Activated CD4-positive, CD25-positive, alpha-beta regulatory T cell treated with anti-CD3 and anti-CD28 coated beads, Interleukin-2, amount 50 U/mL, for 24 hours (primary cell): ENCODE results near the gene SPRR1A.
"Not testable (repeated sequence)": the region's sequence is repeated elsewhere in the genome, so short reads cannot be mapped to it uniquely, and the experiment has no call there.

Experiments
- ATAC-seq, 2 donors: fragments of 150-1000 bp; cut with Tn5 transposase; one replicate each; pipeline ENCODE4 v1.10.0; 2021; ENCODE audit warnings: mild to moderate bottlenecking in 1 of 2, moderate library complexity in 1 of 2

The SPRR1A gene

DNA sequence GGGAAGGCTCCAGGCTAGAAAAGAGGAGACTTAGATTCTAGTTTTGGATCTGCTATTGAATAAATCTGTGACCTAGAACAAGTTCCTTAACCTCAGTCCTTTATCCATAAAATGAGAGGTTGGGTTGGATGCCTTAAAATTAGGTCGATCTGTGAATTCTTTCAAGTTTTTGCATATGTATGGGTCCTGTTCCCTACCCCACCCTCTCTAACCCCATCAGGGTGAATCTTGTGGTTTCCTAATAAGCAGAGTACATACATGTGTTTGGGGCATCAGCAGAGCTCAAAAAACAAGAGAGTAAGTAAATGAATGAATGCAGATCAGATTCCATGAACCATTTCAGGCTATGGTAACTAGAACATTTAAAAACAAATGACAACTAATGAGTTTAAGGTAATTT lies 7.2 kb upstream of the SPRR1A start:
- ATAC-seq: no peak

DNA sequence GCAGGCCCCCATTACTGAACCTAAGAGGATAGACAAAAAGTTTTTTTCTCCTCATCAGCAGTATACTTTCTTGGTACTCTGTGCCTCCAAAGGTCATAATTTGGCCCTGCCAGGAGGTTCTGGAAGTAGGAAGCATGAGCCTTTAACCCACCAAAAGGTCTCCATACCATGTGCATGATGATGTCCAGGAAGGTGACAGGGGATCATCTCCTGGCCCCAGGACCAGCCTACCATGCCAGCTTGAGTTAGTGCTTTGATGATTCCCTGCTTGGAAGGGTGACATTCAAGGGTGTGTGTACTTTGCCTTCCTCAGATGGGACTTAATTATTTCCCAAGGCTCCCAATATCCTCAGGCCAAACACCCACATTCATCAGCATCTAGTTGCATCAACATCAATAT lies 6.3 kb upstream of the SPRR1A start:
- ATAC-seq: no peak

DNA sequence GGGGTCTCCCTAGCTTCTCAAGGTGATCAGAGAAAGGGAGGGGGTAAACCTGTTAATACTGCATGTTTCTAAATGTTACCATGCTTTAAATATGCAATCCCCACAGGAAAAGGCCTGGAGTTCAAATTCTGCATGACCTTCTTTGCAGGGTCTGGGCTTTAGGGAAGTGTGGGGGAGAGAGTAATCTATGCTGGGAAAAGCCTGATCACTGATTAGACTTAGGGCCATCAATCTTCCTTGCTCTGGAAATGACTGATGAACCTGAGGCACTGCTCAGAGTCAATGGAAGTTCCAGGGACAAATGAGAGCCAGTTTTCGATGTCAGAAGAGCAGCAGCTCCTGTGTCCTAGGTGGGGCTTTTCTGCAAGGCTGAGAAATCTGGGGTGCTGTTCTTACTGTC lies 3.2 kb upstream of the SPRR1A start:
- ATAC-seq: no peak

DNA sequence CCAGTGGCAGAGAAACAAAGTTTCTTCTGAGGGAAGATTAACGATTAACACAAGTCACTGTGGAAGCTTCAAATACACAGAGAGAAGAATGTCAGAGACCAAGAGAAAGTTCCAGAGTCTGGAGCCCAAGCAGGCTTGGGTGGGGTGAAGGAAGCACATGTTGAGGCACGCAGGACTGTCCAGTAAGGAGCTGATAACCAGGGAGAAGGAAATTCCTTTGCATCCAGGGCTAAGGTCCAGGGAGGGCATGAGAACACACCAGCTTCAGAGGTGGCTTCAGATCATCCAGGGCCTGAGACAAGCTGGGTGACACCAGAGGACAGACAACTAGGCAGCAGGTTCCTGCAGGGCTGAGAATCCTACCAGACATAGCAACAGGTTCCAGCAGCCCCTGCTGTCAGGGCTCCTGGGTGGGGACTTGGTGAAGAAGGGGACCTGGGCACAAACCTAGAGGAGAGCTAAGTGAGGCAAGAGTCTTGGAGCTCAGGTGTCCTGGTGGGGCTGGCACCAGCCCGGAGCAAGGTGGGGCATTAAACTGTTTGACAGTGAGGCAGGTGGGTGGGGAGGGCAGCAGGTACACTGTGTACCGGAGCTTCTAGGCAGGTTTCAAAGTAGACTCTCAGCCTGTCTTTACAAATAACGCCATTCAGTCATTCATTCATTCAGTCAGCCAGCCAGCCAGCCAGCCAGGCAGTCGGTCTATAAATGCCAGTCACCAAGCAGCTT lies 2.6 kb upstream of the SPRR1A start:
- no peak for ATAC-seq

DNA sequence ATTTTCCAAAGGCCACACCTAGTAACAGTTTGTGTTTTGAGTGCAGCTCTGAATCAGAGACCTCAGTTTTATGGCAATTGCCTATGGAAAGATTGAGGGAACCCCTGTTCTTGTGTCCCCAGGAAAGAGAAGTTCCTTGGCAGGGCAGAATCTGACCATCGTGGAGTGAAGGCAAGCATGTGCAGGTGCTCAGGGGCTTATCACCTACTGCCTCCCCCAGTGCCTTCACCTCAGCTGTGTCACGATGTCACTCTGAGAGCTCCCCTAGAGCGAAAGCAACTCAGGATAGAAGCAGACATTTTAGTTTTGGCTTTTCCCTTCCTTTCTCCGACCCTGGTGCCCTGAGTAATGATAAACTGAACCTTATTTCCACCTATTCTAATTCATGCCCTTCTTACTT lies 1.8 kb upstream of the SPRR1A start:
- ATAC-seq: no peak

DNA sequence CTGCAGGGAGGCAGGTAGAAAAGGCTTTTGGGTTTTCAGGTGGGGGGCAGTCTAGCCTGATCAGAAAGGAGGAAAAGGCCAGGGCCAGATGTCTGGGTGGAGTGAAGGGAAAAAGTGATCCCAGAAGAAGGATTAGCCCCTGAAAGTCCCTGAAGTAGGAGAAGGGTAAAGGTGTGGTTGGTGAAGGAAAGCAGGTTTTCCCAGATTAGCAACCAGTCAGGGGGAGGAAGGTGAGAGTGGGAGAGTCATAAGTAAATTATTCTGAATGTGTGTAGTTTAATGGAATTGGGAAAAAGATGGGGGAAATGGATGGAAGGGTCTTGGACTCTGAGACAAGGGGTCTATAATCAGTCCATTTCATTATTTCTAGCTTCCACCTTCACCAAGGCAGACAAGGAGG lies 647 bp upstream of the SPRR1A start:
- no peak for ATAC-seq

DNA sequence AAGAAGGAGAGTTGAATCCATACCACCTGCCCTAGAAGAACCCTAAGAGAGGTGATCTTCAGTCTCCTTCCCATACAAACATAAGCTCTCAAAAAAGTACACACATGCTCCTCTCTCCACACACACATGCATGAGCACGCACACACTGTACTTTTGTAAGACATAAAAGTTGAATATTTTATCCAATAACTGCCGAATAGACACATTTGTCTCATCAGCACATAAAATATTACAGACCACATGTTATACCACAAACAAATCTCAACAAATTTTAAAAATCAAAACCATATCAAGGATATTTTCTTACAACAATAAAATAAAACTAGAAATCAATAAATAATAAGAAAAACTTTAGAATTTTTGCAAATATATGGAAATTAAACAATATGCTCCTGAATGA lies 2.7 kb downstream of the SPRR1A start:
- ATAC-seq: no peak

DNA sequence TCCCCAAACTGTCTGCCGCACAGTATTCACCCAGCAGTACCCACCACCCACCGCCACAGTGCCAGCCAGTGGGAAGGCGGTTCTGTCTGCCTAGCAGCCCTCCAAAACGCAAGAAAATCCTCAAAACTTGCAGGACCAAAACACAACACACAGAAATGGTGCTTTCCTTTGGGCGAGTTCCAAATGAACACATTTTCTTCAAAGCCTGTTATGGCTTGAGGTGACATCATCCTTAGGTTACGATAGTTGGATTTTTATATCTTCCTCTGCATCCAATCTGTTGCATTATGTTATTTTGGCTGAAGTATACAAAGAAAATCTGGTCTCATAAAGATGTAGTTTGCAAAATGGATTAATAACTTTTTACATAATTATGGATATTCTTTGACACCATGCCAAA lies 9.3 kb downstream of the SPRR1A start:
- no peak for ATAC-seq

DNA sequence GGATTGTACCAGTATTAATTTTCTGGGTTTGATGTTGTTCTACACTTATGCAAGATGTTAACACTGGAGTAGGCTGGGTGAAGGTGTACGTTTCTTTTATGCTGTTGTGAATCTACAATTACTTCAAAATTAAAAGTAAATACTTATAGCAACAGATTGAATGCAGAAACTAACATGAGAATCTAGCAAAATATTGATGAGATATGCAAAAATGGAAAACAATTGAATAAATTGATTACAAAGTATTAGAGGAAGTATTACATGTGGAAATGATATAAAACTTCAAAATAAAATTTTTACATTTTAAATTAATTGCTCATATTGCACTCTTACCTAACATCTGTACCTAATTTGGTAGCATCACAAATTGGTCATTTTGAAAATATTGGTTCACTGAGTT lies 12.0 kb downstream of the SPRR1A start:
- ATAC-seq: no peak

DNA sequence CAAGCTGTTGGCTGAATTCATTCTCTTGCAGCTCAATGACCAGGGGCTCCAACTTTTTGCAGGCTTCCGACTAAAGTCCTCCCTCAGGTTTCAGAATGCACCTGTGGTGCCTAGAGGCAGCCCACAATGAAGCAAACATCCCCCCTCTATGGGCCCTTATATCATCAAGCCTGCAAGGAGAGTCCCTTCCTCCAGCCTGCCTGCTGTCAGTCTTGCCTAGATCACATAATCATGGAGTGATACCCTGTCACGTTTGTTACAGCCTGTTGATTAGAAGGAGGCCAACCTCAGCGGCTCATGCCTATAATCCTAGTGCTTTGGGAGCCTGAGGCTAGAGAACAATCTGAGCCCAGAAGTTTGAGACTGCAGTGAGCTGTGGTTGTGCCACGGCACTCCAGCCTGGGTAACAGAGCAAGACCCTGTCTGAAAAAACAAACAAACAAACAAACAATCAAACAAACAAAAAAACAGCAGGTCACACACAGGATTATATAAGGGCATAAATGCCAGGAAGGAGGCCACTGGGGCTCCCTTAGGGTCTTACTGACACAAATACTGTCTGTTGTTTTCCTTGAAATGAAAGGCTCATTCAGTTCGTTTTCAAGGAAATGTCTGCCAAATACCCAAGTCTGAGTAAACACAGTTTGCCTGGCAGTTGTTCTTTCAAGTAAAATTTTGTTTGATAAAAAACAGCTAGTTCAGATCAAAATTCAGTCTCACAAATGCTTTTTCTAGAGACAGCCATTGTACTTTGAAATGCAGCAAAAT lies 12.9 kb downstream of the SPRR1A start:
- ATAC-seq: no peak

DNA sequence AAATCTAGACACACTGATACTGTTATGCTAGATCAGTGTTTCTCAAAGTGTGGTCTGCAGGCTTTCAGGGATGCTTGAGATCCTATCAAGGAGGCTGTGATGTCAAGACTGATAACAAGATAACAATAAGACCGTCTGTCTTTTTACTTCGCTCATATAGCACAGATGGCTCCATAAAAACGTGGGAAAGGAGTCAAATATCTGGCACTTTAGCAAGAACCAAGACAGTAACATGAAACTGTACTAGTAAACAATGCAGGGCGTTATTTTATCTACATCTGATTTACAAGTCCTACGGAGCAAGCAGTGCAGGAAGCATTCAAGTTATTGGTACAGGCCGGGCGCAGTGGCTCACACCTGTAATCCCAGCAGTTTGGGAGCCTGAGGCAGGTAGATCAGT lies 14.0 kb downstream of the SPRR1A start:
- ATAC-seq: no peak

DNA sequence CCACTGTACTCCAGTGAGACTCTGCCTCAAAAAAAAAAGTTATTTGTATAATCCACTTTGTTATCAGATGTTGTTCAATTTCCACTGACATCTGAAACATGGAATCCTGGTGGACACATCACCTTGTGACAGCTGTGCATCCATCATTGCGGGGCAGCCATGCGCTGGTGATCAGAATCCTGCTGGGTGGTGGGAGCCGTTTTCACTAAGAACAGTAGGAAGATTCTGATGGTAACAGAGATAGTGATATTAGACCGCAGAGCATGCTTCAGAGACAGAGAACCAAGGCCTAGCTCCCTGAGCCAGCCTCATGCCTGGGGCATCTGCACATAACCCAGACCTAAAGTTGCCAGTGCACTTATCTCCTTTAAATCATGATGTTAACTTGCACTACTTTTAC lies 14.6 kb downstream of the SPRR1A start:
- ATAC-seq: no peak

DNA sequence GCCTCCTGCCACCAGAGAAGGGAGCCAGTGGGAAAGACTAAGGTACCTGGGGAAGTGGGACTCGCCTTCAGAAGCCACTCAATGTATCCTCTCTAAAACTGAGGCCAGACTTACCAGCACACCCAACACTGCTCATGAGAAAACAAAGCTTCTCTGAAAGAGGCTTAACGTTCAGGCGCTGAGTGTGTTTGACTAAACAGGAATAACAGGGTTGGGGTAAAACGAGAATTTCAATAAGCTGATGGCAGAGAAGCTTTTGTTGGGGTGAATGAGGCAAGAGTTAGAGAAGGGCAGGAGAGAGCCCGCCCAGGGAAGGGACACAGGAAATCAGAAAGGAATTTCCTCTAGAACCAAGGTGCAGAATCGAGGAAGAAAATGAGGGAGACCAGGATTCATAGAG lies 15.9 kb downstream of the SPRR1A start:
- no peak for ATAC-seq

DNA sequence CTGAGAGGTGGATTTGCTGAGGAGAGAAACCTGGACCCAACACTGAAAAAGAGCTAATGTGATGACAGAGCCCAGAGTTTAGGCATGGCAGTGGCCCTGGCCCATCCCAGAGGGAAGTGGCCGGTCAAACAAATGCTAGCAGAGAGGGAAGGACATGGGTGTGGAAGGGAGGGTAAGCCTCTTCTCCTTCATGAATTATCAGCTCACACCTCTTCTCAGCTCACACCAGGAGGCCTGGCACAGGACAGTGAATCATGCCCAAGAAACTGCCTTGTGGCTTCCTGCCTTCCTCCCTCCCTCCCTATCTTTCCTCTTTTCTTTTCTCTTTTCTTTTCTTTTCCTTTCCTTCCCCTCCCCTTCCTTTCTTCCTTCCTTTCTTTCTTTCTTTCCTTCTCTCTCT lies 16.4 kb downstream of the SPRR1A start:
- no peak for ATAC-seq

DNA sequence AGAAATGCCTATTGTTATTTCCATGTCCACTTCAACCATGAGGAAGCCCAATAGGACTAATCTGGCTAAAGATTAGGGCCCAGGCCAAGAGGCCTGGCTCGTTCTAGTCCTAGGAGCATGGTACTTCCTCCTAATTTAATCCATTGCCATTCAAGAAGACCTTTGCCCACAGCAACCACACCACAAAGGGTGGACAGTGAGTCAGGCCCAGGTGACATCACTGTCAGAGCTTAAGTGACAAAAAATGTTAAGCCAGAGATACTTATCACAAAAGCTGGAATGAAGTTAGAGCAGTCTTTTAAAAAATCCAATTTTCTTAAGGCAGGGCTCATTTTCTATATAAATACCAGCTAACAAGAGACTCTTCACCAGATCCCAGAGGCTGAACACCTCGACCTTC lies 17.5 kb downstream of the SPRR1A start, which contains the start of gene SPRR3:
Gene SPRR3 (plus strand): TSS at position 368 of the 400 bp plus-strand sequence. CDS start 1,272 bp downstream, outside the sequence.
- ATAC-seq: no peak

DNA sequence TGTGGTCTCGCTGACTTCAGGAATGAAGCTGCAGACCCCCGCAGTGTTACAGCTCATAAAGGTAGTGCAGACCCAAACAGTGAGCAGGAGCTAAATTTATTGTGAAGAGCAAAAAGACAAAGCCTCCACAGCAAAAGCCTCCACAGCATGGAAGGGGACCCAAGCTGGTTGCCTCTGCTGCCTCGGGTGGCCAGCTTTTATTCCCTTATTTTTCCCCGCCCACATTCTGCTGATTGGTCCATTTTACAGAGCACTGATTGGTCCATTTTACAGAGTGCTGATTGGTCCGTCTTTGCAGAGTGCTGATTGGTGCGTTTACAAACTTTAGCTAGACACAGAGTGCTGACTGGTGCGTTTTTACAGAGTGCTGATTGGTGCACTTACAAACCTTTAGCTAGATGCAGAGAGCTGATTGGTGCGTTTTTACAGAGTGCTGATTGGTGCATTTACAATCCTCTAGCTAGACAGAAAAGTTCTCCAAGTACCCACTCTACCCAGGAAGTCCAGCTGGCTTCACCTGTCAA lies 27.4 kb downstream of the SPRR1A start:
- ATAC-seq: not testable (repeated sequence)

DNA sequence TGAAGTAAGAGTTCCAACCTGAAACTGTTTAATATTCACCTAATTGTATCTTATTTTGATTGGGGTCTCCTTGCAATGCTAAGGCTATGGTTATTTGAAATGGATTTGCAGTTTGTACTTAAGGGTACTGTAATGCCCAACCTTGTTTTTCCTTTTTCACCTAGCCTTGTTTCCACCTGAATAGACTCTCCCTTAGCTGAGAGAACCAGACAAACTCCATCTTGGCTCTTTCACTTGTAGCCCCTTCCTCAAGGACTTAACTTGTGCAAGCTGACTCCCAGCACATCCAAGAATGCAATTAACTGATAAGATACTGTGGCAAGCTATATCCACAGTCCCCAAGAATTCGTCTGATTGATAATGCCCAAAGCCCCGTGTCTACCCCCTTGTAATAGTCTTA lies 37.9 kb downstream of the SPRR1A start:
- ATAC-seq: not testable (repeated sequence)

DNA sequence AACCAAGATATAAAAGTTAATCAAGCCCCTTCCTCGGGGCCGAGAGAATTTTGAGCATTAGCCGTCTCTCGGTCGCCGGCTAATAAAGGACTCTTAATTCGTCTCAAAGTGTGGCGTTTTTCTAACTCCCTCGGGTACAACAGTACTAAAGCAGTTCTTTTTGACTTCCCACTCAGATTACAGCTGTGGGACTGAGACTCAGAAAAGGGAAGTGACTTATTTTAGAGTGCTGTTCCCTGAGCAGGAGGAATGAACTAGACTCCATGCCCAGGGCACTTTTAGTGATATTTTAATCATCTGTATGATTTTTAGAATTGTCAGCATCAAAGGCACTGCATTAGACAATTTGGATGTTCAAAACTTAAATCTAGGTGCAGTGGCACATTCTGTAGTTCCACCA lies 38.5 kb downstream of the SPRR1A start:
- ATAC-seq: not testable (repeated sequence)

DNA sequence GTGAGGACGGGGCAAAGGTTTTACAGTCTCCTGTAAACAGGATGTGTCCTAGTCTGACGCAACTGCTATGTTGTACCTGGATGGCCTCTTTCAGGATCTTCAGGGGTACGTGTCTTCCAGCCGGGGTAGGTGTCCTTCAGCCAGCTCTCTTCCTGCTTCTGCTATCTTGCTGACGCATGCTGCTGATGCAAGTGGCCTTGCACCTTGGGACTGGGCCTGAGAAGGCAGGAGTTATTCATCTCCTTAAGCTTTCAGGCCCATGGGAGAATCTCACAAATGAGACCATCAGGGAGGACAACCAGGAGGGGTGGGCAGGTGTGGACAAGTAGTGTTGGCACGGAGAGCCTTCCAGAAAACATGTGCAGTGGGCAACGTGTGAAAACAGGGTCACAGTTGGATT lies 39.2 kb downstream of the SPRR1A start:
- ATAC-seq: no peak

DNA sequence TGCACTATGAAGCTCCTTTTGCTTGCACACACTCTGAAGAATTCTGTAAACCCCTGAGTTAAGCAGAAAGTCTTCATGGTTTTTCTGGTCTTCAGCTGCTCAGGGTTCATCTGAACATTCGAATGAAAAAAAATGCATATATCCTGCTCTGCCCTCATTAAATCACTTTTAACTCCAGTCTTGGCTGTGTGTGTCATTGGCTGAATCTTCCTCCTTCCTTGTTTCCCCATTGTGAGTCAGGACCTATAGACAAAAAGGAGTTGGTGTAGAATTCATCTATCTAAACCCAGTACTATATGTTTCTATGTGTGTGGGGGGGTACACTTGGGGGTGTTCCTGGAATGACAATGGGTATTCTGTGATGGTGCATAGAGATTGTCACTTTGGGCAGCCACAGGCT lies 40.5 kb downstream of the SPRR1A start:
- ATAC-seq: no peak

DNA sequence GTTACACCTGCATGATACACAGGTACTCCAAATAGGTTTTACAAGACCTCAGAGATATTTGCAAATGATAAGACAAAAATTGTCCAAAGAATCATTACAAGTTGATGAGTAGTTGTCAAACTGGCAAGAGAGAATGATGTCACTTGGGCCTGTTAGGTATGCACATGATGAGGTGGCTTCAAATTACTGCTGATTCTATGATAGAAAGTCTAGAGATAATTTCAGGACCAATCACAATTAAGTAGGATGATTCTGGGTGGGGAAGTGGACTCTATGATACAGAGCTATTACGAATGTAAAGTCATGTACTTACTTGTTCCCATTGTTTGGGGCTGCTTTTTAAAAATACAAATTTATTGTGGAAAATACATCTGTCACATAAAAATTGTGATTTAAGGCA lies 41.9 kb downstream of the SPRR1A start:
- no peak for ATAC-seq

DNA sequence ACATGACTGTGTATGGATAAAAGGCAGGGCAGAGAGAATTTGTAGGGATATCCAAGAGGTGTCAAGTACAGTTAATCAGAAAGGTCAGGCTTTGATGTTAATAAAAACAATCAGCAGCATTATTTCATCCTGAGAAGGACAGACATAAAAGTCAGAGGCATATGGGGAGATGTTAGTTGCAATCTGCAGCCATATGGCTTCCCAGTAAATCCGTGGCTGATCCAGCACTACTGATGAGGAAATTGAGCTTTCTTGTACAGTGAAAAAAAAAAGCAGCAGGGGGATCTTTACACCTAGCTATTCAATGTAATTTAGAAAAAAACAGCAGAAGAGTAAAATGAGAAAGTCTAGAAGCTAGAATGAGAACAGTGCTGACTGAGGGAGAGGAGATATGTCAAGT lies 44.9 kb downstream of the SPRR1A start:
- ATAC-seq: no peak

DNA sequence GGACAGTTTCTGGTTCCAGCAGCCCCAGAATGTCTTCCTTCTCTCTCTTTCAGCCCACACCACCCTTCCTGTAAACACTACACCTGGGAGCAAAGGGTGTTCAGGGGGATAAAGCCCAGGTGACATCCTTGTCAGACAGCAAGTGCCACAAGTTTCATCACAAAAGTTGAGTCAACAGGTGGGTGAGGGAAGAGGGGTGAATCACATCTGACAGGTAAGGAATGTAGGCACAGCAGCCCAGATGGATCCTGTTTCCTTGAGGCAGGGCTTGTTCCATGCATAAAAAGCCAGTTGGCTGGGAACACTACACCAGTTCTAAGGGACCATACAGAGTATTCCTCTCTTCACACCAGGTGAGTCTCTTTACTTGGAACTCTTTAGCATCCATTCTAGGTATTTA lies 47.0 kb downstream of the SPRR1A start, which contains the start of gene SPRR1B:
Gene SPRR1B (plus strand): TSS at position 309 of the 400 bp plus-strand sequence. CDS start 1,143 bp downstream, outside the sequence.
- ATAC-seq: no peak

DNA sequence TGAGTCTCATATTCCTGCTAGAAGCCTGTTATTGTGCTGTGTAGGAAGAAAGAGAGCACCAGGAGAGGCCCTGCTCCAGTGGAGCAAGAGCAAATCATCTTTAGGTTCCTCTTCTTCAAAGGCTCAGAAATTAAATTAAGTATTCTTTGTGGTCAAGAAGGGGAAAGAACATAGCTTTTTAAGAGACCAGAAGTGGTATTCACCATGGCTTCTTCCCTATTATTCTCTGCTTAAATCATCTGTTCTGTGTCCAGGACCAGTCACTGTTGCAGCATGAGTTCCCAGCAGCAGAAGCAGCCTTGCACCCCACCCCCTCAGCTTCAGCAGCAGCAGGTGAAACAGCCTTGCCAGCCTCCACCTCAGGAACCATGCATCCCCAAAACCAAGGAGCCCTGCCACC lies 48.2 kb downstream of the SPRR1A start:
- ATAC-seq: no peak
